Testis (tissue), 3 donors: ENCODE results near the gene PAPPA2. TPM values are rescaled to one million over a fixed set of nuclear protein-coding genes. Genes with fewer than 3 reads are reported as not detected.

Experiments
- DNase-seq: peaks from one replicate; pipeline ENCODE4 v3.0.0-alpha.2; 2019
- H3K27ac ChIP-seq, 2 donors: fragments of 200-600 bp; sonication (generic); one replicate each; pipeline ENCODE4 v1.5.1; 2019
- H3K27me3 ChIP-seq: fragments of 200-600 bp; sonication (generic); one replicate; pipeline ENCODE4 v1.5.1; 2019
- H3K36me3 ChIP-seq: fragments of 200-600 bp; sonication (generic); one replicate; pipeline ENCODE4 v1.5.1; 2017; ENCODE audit warnings: low read depth; ENCODE audit errors: missing control alignments
- H3K4me1 ChIP-seq: fragments of 200-600 bp; sonication (generic); one replicate; pipeline ENCODE4 v1.5.1; 2019
- H3K4me3 ChIP-seq, 2 donors: fragments of 200-600 bp; sonication (generic); one replicate each; pipeline ENCODE4 v1.5.1; 2017 to 2019
- H3K9me3 ChIP-seq: fragments of 200-600 bp; sonication (generic); one replicate; pipeline ENCODE4 v1.5.1; 2017
- CTCF ChIP-seq, 3 experiments: fragments of 450-650 bp in 2 of 3; fragments of 200-600 bp in 1 of 3; sonication (generic) in 1 of 3; IDR thresholded peaks; one replicate each; pipeline ENCODE4 v1.5.1; 2016 to 2019; ENCODE audit warnings: antibody characterized with exemption in 3 of 3, mild to moderate bottlenecking in 2 of 3, moderate library complexity in 1 of 3
- POLR2A ChIP-seq: fragments of 450-650 bp; IDR thresholded peaks from one replicate; pipeline ENCODE4 v1.6.1; 2017; ENCODE audit warnings: antibody characterized with exemption, mild to moderate bottlenecking, moderate library complexity
- WGBS, 2 donors: methylation state at CpG; one replicate each; pipeline ENCODE4 v1.1.5; 2018; 5-methylcytosine and 5-hydroxymethylcytosine counted together
- intact Hi-C: fragments of 100-400 bp; cut with DNase I; formaldehyde crosslinking; loops from one replicate; pipeline ENCODE4 v1.15.1; 2023; ENCODE audit warnings: low total_unique reads
- polyA plus RNA-seq: library from polyadenylated mRNA; stranded (reverse); fragments of 350-450 nt; fragmentation: Illumina TruSeq; extraction: RNeasy Lipid Tissue Mini Kit (QIAGEN cat#74804); gene quantifications from one replicate; pipeline ENCODE4 v1.2.3, GENCODE V29; 2014; ENCODE audit warnings: low read depth, low replicate concordance; ENCODE audit not compliant: insufficient read depth
- total RNA-seq, 2 donors: library from RNA; depleted of rRNA; stranded (reverse); fragments of >200 nt; gene quantifications; one replicate each; pipeline ENCODE4 v1.2.3, GENCODE V29; 2016

Gene PAPPA2
- total and polyA plus RNA-seq, 3 donors from 2014 or later: 0.80 to 2.2 (median 2.2) TPM

GRCh38 chr1:176801514-176802020, 338.6 kb downstream of the PAPPA2 start:
- intact Hi-C loops: no loop called here
- Histone ChIP-seq H3K36me3 (no peaks in the 10 kb centered on the region), H3K27ac (no peak overlapping the region), H3K9me3 (no peaks in the 10 kb centered on the region), H3K4me3 (no peak overlapping the region), H3K4me1 (no peaks in the 10 kb centered on the region), H3K27me3 (no peaks in the 10 kb centered on the region)
- 35 to 49% methylated on average over 5 of the region's 5 CpGs for WGBS, 2 donors
- TF ChIP-seq CTCF (IDR thresholded peaks at IDR 0.05): no peak
- TF ChIP-seq POLR2A: no peak
- no peak for DNase-seq

- no peaks in the 10 kb centered on the region for H3K4me1 ChIP-seq
- no peaks in the 10 kb centered on the region for H3K9me3 ChIP-seq
- WGBS, 2 donors: 80 to 92% methylated on average over 2 of the region's 2 CpGs
- H3K4me3 ChIP-seq: no peak overlapping the region
- no peak for TF ChIP-seq POLR2A
- no peak for TF ChIP-seq CTCF (IDR thresholded peaks at IDR 0.05)
- no peaks in the 10 kb centered on the region for H3K36me3 ChIP-seq
- intact Hi-C loops: no loop called here
- DNase-seq: no peak
- no peak overlapping the region for H3K27ac ChIP-seq
- H3K27me3 ChIP-seq: no peaks in the 10 kb centered on the region
Observed at GRCh38 chr1:176802316-176802715, 339.3 kb downstream of the PAPPA2 start.

- no peak overlapping the region for H3K27ac ChIP-seq
- no peaks in the 10 kb centered on the region for H3K27me3 ChIP-seq
- no peak for DNase-seq
- no peak for TF ChIP-seq POLR2A
- TF ChIP-seq CTCF (IDR thresholded peaks at IDR 0.05): no peak
- intact Hi-C loops: no loop called here
- no peaks in the 10 kb centered on the region for H3K9me3 ChIP-seq
- WGBS, 2 donors: 73 to 75% methylated on average over 5 of the region's 5 CpGs
- no peaks in the 10 kb centered on the region for H3K36me3 ChIP-seq
- no peaks in the 10 kb centered on the region for H3K4me1 ChIP-seq
- no peak overlapping the region for H3K4me3 ChIP-seq
Observed at GRCh38 chr1:176803042-176803441, 340.1 kb downstream of the PAPPA2 start.

- no peak for TF ChIP-seq CTCF (IDR thresholded peaks at IDR 0.05)
- no peak for TF ChIP-seq POLR2A
- no peak for DNase-seq
Observed at GRCh38 chr1:176803596-176803995, 340.6 kb downstream of the PAPPA2 start.

GRCh38 chr1:176809292-176809691, 346.3 kb downstream of the PAPPA2 start:
- Histone ChIP-seq H3K9me3 (no peaks in the 10 kb centered on the region), H3K27me3 (no peaks in the 10 kb centered on the region), H3K4me3 (no peak overlapping the region), H3K27ac (no peak overlapping the region), H3K4me1 (no peaks in the 10 kb centered on the region), H3K36me3 (no peaks in the 10 kb centered on the region)
- no peak for DNase-seq
- 82 to 83% methylated on average over 2 of the region's 2 CpGs for WGBS, 2 donors
- TF ChIP-seq POLR2A (no peak), CTCF (IDR thresholded peaks at IDR 0.05) (no peak)
- intact Hi-C loops: no loop called here

More at GRCh38 chr1:176803596-176803995, 340.6 kb downstream of the PAPPA2 start:
- H3K27me3 ChIP-seq: no peaks in the 10 kb centered on the region
- intact Hi-C loops: no loop called here
- H3K27ac ChIP-seq: no peak overlapping the region
- no peaks in the 10 kb centered on the region for H3K36me3 ChIP-seq
- H3K9me3 ChIP-seq: no peaks in the 10 kb centered on the region
- no peak overlapping the region for H3K4me3 ChIP-seq
- H3K4me1 ChIP-seq: no peaks in the 10 kb centered on the region
